Esophagus muscularis mucosa (tissue), 4 donors: Measurements from ENCODE around the gene ZNF211.

Experiments used
- CTCF ChIP-seq, 3 experiments: fragments of 200-600 bp in 2 of 3; fragments of 450-650 bp in 1 of 3; sonication (generic) in 2 of 3; IDR thresholded peaks; one replicate each; pipeline ENCODE4 v1.5.1; 2017 to 2019; ENCODE audit warnings: antibody characterized with exemption in 3 of 3, mild to moderate bottlenecking in 2 of 3, moderate library complexity in 1 of 3
- EP300 ChIP-seq: sonication (generic); formaldehyde crosslinking; IDR thresholded peaks from one replicate; pipeline ENCODE4 v1.6.1; 2017; ENCODE audit warnings: antibody characterized with exemption
- POLR2A ChIP-seq: fragments of 450-650 bp; IDR thresholded peaks from one replicate; pipeline ENCODE4 v1.6.1; 2017; ENCODE audit warnings: antibody characterized with exemption, moderate library complexity, mild to moderate bottlenecking, low read depth

DNA sequence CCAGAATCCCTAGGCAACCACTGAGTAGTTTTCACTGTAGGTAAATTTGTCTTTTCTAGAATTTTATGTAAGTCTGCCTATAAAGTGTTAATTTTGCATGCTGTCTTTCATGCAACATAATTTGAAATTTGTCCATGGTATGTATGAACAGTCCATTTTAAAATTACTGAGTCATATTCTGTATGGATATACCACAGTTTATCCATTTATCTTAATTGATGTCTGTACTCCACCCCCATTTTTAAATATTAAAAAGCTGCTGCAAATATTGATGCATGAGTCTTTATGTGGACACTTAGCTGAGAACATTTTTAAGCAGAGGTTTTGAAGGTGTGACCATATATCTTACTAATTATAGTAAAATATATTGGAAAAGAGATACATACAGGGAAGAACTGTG is 9.9 kb upstream of the ZNF211 start:
- TF ChIP-seq CTCF (IDR thresholded peaks at IDR 0.05) (no peak), POLR2A (no peak), EP300 (no peak)
